IPS-NIHi7 (cell line): ENCODE results near the gene DOCK9.
"Not testable (repeated sequence)": the region's sequence is repeated elsewhere in the genome, so short reads cannot be mapped to it uniquely, and the experiment has no call there.

Experiments used
- DNase-seq: peaks from one replicate; pipeline ENCODE4 v3.0.0; 2012; ENCODE audit warnings: mixed read lengths; ENCODE audit errors: extremely low spot score

DOCK9 gene

GRCh38 chr13:98916403-98916802, 61.5 kb downstream of the DOCK9 start:
- DNase-seq = no peak

DNA sequence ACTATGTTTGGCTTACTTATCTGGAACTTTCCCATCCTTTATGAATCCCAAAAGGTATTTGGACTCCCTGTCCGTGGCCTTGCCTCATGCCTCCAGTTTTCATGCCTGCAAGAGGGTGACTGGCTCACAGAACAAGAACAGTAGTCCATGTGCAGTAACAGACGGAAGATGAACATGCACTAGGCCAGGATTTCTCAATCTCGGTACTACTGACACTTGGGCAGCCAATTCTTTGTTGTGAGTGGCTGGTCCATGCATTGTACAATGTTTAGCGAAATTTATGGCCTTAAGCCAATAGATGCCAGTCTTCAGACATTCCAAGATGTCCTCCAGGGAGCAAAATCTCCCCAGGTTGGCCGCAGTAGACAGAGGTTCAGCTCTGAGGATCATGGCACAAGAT, 61.9 kb downstream of the DOCK9 start:
- no peak for DNase-seq

DNA sequence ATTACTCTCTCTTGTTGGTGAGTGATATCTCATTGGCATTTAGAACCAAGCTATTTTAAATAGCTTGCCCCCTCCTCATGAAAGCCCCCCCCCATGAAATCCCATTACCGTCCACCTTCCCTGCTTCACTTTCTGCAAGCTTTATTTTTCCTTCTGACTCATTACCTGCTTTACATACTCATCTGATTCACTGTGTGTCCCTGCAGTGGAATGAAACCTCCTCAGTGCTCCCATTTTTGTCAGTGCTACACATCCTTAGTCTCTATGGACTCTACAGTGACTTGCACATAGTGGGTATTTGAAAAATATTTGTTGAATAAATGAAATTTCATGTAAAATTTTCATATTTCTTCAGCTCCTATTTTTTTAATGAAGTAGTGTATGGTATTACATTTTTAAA, 62.3 kb downstream of the DOCK9 start:
- no peak for DNase-seq

DNA sequence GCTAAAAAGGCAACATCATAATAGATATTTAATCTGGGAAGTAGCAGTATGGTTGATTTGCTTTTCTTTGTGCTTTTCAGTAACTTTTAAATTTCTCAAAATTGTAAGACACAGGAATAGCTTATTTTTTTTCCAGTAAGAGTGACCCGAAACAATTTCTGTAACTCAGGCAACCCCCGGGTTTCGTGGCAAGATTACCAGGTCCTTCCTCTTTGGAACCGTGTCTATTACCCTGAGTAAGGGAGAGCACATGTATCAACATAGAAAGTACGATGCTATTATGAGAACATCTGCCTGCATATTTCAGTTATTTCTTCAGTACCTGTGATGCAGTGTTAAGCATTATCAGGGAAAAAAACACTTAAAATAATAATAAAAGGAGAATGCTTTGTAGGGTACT, 64.1 kb downstream of the DOCK9 start:
- no peak for DNase-seq

DNA sequence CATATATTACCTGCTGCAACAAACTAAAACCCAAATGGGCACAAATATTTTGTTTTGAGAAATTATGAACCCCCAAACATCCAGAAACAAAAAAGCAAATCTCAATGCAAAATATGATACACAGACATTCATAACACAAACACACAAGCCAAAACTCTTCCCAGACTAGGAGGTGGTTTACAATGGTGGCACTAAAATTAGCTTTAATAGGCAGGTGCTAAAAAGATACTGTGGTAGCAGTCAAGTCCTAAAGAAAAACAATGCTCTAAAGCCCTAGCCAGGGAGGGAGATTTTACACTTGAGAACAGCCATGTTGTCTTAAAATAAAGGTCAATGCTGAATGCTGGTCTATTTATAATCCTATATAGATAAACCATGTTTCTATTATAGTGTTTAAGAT, 65.0 kb downstream of the DOCK9 start:
- DNase-seq = no peak

GRCh38 chr13:98910501-98910951, 67.3 kb downstream of the DOCK9 start:
- peak; percentile 28 for DNase-seq

DNA sequence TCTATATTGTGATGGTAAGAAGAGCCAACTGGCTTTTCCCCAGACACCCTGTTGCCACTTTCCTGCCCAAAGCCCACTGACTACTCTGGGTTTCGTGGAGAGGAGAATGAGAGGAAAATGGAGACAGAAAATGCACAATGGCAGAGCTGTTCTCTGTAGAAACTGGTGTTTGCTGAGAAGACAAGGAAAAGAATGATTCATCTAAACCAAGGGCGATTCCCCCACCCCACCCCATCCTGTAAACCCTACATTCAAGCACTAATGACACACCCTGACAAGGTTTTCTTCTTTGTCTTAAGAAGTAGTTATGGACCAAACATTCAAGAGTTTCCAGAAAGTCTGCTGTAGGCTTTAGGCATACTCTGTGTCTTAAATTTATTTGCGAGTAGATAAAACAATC, 68.8 kb downstream of the DOCK9 start:
- no peak for DNase-seq

GRCh38 chr13:98906746-98907502, 70.9 kb downstream of the DOCK9 start:
- DNase-seq = no peak

GRCh38 chr13:98905199-98905598, 72.7 kb downstream of the DOCK9 start:
- DNase-seq = no peak

DNA sequence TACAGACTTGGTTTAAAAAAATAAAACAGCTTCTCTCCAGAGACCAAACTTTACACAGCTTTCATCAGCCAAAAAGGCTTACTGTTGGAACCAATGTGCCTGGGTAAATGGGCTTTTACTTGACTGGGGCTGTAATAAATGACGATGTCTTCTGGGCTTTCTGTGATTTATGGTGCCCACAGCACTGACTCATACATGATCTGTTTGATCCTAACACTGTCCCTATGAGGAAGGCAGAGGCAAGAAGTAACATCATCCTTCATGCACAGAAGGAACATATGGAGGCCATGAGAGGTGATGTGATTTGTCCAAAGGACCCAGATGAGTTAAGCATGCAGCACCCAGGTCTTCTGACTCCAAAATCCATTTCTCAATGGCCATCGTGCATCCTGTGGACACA, 77.4 kb downstream of the DOCK9 start:
- no peak for DNase-seq

GRCh38 chr13:98897706-98898105, 80.2 kb downstream of the DOCK9 start:
- no peak for DNase-seq

GRCh38 chr13:98896868-98897144, 81.1 kb downstream of the DOCK9 start:
- no peak for DNase-seq

DNA sequence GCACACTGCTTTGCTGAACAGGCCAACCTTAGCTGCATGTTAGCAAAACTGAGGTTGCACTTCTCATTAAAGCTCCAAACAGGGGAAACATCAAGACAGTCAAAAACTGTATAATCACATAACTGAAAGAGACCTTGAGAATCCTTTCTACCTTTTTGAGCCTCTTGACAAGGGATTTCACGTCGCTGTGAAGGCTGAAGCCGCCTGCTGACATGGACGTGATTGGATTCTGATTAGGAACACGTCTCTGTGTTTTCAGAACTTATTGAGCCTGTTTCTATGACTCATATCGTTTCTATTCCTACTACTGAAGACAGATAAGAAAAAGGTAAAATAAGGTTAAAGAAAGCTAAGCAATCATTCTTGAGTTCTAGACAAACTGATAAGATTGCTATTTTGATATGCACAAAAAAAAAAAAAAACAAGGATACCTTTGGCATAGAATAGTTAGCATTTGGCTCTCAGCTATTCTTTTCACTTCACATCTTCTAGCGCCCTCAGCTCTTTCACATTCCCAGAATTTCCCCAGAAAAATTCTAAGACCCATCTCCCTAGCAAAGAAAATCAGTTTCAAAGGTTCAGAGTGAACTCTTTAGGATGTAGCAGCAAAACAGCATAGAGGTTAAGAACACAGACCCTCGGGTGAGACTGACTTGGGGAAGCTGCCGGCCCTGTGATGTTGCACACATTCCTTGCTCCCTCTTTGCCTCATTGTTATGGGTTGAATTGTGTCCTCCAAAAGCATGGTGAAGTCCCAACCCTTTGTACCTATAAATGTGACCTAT, 81.6 kb downstream of the DOCK9 start:
- no peak for DNase-seq

- not testable (repeated sequence) for DNase-seq
Measured at GRCh38 chr13:98894814-98895213, 83.0 kb downstream of the DOCK9 start.

DNA sequence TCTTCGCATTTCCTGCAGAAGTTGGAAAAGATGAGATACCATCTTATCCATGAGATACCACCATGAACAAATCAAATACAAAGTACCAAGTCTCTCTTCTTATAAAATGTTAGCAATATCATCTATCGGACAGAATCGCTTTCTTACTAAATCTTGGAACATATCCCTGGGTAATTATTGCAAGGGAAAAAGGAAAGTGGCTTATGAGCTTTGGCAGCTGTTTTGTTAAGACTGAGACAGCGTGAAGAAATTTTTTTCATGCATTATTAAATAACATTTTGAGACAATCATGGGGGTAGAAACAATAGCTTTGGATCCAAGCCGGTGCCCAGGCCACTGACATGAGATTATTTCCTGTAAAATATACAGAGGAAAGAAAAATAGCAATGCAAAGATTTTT, 84.5 kb downstream of the DOCK9 start:
- no peak for DNase-seq

DNA sequence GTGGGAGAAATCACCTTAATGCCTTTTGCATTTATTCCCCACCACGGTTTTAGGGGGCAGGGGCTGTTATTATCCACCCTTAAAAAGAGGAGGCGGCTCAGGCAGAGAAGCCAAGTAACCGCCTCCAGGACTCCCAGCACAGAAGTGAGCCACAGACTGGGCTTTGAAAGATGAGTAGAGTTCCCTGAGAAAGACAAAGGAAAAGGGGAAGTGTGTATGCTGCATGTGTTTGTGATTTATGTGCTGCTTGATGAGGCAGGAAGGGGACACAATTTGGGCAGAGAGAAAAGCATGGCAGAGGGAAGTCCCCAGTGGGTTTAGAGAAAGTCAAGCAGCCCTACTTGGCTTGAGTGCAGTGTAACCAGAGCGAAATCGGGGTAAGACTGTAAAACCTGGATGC, 85.0 kb downstream of the DOCK9 start:
- no peak for DNase-seq

GRCh38 chr13:98892077-98892476, 85.8 kb downstream of the DOCK9 start:
- DNase-seq = no peak

DNA sequence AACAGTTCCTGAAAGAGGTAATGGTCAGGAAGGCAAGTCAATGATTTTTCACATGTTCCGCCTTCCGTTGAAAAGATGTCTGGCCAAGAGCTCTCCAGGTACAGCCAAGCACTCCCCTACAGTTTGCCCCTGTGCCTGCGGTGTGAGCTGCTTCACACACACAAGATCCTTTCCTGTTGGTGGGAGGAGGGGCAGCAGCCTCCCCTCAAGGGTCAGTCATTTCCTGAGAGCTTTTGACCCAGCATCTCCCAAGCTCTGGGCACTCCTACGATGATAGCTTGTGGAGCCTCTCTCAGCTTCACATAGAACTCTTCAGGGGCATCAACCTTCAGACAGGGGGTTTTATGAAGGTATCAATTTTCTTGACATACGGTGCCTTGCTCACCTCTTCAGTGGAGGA, 86.9 kb downstream of the DOCK9 start:
- peak; percentile 49 for DNase-seq

DNA sequence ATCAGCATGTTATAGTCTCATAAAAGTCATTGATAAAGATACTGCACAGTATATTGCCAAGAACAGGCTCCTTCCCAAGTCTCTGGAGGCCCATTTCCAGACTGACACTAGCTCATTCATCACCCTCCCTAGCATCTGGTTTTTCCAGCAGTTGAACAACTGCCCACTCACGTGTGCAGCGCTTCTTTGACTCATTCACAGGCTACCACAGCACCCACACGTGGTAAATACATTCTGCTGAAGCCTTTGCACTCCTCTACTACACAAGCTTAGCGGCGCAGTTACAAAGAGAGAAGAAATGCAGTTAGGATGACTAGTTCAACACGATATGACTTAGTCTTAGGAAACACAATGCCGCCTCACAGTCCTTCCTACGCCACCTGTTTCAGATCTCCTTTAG, 87.7 kb downstream of the DOCK9 start:
- no peak for DNase-seq

DNA sequence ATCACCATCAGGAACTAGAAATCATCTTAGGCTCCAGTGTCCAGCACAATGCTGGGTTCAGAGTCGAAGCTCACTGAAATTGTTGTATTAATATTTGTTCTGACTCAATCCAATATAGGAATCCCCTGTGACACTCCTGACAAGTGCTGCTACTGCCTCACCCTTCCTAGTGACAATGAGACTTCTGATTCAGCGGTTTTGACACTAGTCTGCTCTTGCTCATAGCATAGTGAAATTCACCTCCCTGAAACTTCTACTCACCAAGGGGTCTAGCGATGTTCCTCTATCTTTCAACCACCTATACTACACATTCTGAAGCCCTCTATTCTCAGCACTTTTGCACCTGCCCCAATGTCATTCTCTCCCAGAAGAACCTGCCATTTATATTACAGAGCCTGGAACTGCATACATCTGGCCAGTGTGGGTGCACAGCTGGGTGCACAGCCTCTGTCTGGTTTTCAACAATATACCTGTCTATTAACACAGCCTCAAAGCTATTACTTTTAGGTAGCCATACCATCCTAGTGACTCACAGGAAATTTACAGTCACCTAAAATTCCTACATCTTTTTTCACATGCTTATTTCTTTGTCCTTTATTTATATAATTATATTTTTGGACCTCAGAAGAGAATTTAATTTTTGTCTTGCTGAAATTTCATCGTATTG, 88.3 kb downstream of the DOCK9 start:
- no peak for DNase-seq

DNA sequence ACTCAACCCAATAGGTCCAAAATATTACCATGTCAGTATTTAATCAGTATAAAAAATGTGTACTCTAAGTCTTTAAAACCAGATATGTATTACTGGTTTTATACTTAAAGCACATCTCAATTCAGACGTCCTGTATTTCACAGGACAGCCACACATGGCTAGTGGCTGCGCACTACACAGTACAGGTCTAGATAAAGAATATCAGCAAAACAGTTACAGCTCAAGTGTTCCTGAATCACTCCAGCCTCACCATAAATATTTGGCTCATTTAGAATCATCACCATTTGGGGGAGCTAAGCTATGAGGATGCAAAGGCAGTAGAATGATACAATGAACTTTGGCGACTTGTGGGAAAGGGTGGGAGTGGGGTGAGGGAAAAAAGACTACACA, 89.0 kb downstream of the DOCK9 start:
- no peak for DNase-seq

GRCh38 chr13:98888222-98888889, 89.5 kb downstream of the DOCK9 start:
- DNase-seq = no peak
